GM12878 (cell line): ENCODE data around the gene MPDZ. TPM values are rescaled to one million over a fixed set of nuclear protein-coding genes. Genes with fewer than 3 reads are reported as not detected.

ENCODE experiments used
- ATAC-seq: fragments of 200-7000 bp; cut with Tn5 transposase; 3 replicates; pipeline ENCODE4 v1.9.1; 2020; ENCODE audit warnings: mild to moderate bottlenecking, moderate library complexity
- BruUV-seq: library from RNA; stranded (reverse); fragments of 400-500 nt; replicated peaks from 2 replicates; lab custom pipeline; 2021; lab: Mats Ljungman, UMichigan
- CTCF ChIA-PET: fragments of 300-600 bp; sonication (Branson Sonifier 250); formaldehyde crosslinking; extraction: SDS; loops from one replicate; lab custom pipeline; 2021; ENCODE audit warnings: inconsistent platforms; lab: Yijun Ruan, JAX
- POLR2A ChIA-PET: fragments of 350-600 bp; formaldehyde crosslinking; extraction: SDS; loops from one replicate; lab custom pipeline; 2021; ENCODE audit warnings: inconsistent platforms; lab: Charles Lee
- RAD21 ChIA-PET: fragments of 300-600 bp; sonication (Branson Sonifier 250); formaldehyde crosslinking; loops from one replicate; lab custom pipeline; 2023; ENCODE audit warnings: antibody characterized with exemption; ENCODE audit not compliant: unreplicated experiment; lab: Charles Lee
- SMC1A ChIA-PET: fragments of 300-600 bp; sonication (Branson Sonifier 250); formaldehyde crosslinking; loops from one replicate; lab custom pipeline; 2023; ENCODE audit not compliant: unreplicated experiment, uncharacterized antibody; lab: Charles Lee
- DNase-seq: peaks from one replicate; pipeline ENCODE4 v3.0.0-alpha.2; 2011; ENCODE audit warnings: low read depth, low spot score
- FAIRE-seq: peaks from 3 replicates; lab custom pipeline; 2011; peaks lifted over from hg19 to GRCh38; lab: Jason Lieb, UNC
- H2AFZ ChIP-seq: 2 replicates; pipeline ENCODE4 v1.6.0; 2011; ENCODE audit warnings: low read depth, low read length, control low read depth; ENCODE audit not compliant: control insufficient read depth
- H3K27ac ChIP-seq: 2 replicates; pipeline ENCODE4 v1.5.1; 2011; ENCODE audit warnings: control low read depth; ENCODE audit not compliant: control insufficient read depth, insufficient read depth
- H3K27me3 ChIP-seq, 2 experiments: replicated peaks in 1 of 2; 2 replicates each; pipeline versions ENCODE4 v1.6.0 to v1.6.1; 2011; ENCODE audit warnings: low read length in 1 of 2; ENCODE audit not compliant: control insufficient read depth in 2 of 2, insufficient read depth in 2 of 2
- H3K36me3 ChIP-seq, 2 experiments: 2 replicates each; pipeline ENCODE4 v1.5.1; 2011; ENCODE audit warnings: low read length in 1 of 2; ENCODE audit not compliant: control insufficient read depth in 2 of 2, insufficient read depth in 2 of 2
- H3K4me1 ChIP-seq: 2 replicates; pipeline ENCODE4 v1.6.1; 2011; ENCODE audit warnings: mild to moderate bottlenecking, low read length, moderate library complexity, mixed read lengths; ENCODE audit not compliant: control insufficient read depth, insufficient read depth
- H3K4me2 ChIP-seq: 2 replicates; pipeline ENCODE4 v1.6.0; 2011; ENCODE audit warnings: control low read depth; ENCODE audit not compliant: control insufficient read depth, insufficient read depth
- H3K4me3 ChIP-seq: fragments of 200-600 bp; sonication (generic); 2 replicates; pipeline ENCODE4 v1.5.1; 2016
- H3K79me2 ChIP-seq: 2 replicates; pipeline ENCODE4 v1.6.0; 2011; ENCODE audit warnings: low read length; ENCODE audit not compliant: control insufficient read depth, insufficient read depth
- H3K9ac ChIP-seq: 2 replicates; pipeline ENCODE4 v1.8.0; 2011; ENCODE audit warnings: low read length, control low read depth, mixed read lengths; ENCODE audit not compliant: control insufficient read depth, insufficient read depth
- H3K9me3 ChIP-seq: replicated peaks from 3 replicates; pipeline ENCODE4 v1.5.1; 2011; ENCODE audit warnings: mild to moderate bottlenecking, low read length; ENCODE audit not compliant: control insufficient read depth, insufficient read depth
- H4K20me1 ChIP-seq: 2 replicates; pipeline ENCODE4 v1.6.0; 2011; ENCODE audit not compliant: control insufficient read depth, insufficient read depth
- CBFB ChIP-seq: IDR thresholded peaks from 2 replicates; pipeline ENCODE4 v1.6.1; 2016; ENCODE audit warnings: antibody characterized with exemption, low read depth
- EZH2 ChIP-seq: IDR thresholded peaks from 2 replicates; pipeline ENCODE4 v1.6.1; 2012; ENCODE audit warnings: low read depth, mild to moderate bottlenecking, control low read depth, inconsistent platforms, low read length, borderline replicate concordance; ENCODE audit not compliant: control insufficient read depth
- IKZF1 ChIP-seq: fragments of 450-650 bp; conservative IDR thresholded peaks from 2 replicates; pipeline ENCODE4 v1.6.1; 2017; ENCODE audit warnings: antibody characterized with exemption, mild to moderate bottlenecking
- MTA2 ChIP-seq: fragments of 450-650 bp; IDR thresholded peaks from 2 replicates; pipeline ENCODE4 v1.6.1; 2016; ENCODE audit warnings: low read depth, mild to moderate bottlenecking, moderate library complexity
- PAX5 ChIP-seq: IDR thresholded peaks from 2 replicates; pipeline ENCODE4 v1.6.1; 2011; ENCODE audit warnings: low read depth, low read length, borderline replicate concordance
- PAX8 ChIP-seq: fragments of 450-650 bp; IDR thresholded peaks from 2 replicates; pipeline ENCODE4 v1.6.1; 2017; ENCODE audit warnings: mild to moderate bottlenecking, moderate library complexity
- ZNF207 ChIP-seq: fragments of 450-650 bp; IDR thresholded peaks from 2 replicates; pipeline ENCODE4 v1.6.1; 2014; ENCODE audit warnings: antibody characterized with exemption, mild to moderate bottlenecking, borderline replicate concordance
- WGBS: methylation state at CpG from one replicate; pipeline ENCODE4 v1.1.6; 2016; ENCODE audit warnings: low lambda C conversion rate; ENCODE audit not compliant: insufficient replicate concordance, insufficient coverage; ENCODE audit errors: missing lambda C conversion rate; 5-methylcytosine and 5-hydroxymethylcytosine counted together
- in situ Hi-C: fragments of 300-500 bp; cut with MboI; formaldehyde crosslinking; loops from 9 replicates; pipeline ENCODE4 v1.14.3; 2018; ENCODE audit warnings: mixed read lengths
- intact Hi-C: fragments of 100-400 bp; cut with micrococcal nuclease; formaldehyde crosslinking; loops from one replicate; pipeline ENCODE4 v1.14.2; 2022; ENCODE audit not compliant: unreplicated experiment
- polyA plus RNA-seq, 11 experiments: library from polyadenylated mRNA; depleted of rRNA in 4 of 11; unstranded in 6 of 11; stranded (reverse) in 5 of 11; fragments of >200 nt; fragmentation: Nextera tagmentation in 4 of 11; fragmentation: Illumina TruSeq in 1 of 11; extraction: Ambion mirVana in 4 of 11; extraction: Trizol in 1 of 11; gene quantifications; 1 replicate in 1 of 11; 2 replicates in 10 of 11; pipeline versions ENCODE4 v1.2.1 to v1.2.3, GENCODE V29; 2011 to 2016; ENCODE audit warnings: inconsistent platforms in 2 of 11, missing spikeins in 2 of 11, low read depth in 1 of 11
- total RNA-seq, 4 experiments: library from RNA; depleted of rRNA in 3 of 4; stranded (reverse); fragments of >200 nt in 3 of 4; fragmentation: Illumina TruSeq in 1 of 4; extraction: Trizol in 1 of 4; gene quantifications; 2 replicates each; pipeline versions ENCODE4 v1.2.1 to v1.2.3, GENCODE V29; 2013 to 2021
- TF ChIP-seq, protein P1 (sequence below): IDR thresholded peaks from 2 replicates; pipeline ENCODE4 v1.6.1; 2012; ENCODE audit warnings: low read depth, low read length, improper control_type of control experiment
- TF ChIP-seq, protein P2 (sequence below): IDR thresholded peaks from 2 replicates; pipeline ENCODE4 v1.6.1; 2011; ENCODE audit warnings: borderline replicate concordance, low read depth, mild to moderate bottlenecking, moderate library complexity, low read length; ENCODE audit not compliant: insufficient read depth, poor library complexity, severe bottlenecking
- TF ChIP-seq, protein P3 (sequence below): fragments of 450-650 bp; IDR thresholded peaks from 2 replicates; pipeline ENCODE4 v1.6.1; 2016; ENCODE audit warnings: mild to moderate bottlenecking
- TF ChIP-seq, protein P4 (sequence below): fragments of 450-650 bp; IDR thresholded peaks from 2 replicates; pipeline ENCODE4 v1.6.1; 2017; ENCODE audit warnings: antibody characterized with exemption, mild to moderate bottlenecking, moderate library complexity
- TF ChIP-seq, protein P5 (sequence below): fragments of 450-650 bp; formaldehyde crosslinking; IDR thresholded peaks from 2 replicates; pipeline ENCODE4 v1.4.0; 2022; ENCODE audit warnings: mild to moderate bottlenecking, moderate library complexity

The MPDZ gene
- total and polyA plus RNA-seq, 10 of the 15 experiments (the other 5 are each of a cell fraction or from before 2014, with no cell fraction given), result 0.36 TPM; not detected in 9

DNA sequence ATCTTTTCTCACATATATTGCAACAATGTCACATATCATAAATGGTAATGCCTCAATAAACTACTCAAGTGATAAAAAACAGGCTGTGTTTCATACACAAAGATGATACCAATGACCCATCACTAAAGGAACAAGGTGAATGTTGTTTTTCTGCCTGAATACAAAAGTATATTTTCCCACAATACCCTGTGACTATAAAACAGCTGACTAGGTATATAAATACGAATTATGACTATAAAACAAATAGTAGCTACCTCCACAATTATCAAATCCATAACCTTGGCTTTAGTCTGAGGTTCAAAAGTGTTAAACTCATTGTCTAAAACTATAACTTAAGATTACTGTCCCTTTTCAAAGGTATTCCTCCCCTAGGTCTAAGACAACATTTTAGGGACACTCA lies 58.7 kb downstream of the MPDZ start (continued):
- TF ChIP-seq, protein P1, sequence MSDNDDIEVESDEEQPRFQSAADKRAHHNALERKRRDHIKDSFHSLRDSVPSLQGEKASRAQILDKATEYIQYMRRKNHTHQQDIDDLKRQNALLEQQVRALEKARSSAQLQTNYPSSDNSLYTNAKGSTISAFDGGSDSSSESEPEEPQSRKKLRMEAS, result no peak
- TF ChIP-seq, protein P2, sequence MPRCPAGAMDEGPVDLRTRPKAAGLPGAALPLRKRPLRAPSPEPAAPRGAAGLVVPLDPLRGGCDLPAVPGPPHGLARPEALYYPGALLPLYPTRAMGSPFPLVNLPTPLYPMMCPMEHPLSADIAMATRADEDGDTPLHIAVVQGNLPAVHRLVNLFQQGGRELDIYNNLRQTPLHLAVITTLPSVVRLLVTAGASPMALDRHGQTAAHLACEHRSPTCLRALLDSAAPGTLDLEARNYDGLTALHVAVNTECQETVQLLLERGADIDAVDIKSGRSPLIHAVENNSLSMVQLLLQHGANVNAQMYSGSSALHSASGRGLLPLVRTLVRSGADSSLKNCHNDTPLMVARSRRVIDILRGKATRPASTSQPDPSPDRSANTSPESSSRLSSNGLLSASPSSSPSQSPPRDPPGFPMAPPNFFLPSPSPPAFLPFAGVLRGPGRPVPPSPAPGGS, result no peak
- TF ChIP-seq, protein P3, sequence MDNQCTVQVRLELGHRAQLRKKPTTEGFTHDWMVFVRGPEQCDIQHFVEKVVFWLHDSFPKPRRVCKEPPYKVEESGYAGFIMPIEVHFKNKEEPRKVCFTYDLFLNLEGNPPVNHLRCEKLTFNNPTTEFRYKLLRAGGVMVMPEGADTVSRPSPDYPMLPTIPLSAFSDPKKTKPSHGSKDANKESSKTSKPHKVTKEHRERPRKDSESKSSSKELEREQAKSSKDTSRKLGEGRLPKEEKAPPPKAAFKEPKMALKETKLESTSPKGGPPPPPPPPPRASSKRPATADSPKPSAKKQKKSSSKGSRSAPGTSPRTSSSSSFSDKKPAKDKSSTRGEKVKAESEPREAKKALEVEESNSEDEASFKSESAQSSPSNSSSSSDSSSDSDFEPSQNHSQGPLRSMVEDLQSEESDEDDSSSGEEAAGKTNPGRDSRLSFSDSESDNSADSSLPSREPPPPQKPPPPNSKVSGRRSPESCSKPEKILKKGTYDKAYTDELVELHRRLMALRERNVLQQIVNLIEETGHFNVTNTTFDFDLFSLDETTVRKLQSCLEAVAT, result no peak
- TF ChIP-seq PAX8, result no peak

DNA sequence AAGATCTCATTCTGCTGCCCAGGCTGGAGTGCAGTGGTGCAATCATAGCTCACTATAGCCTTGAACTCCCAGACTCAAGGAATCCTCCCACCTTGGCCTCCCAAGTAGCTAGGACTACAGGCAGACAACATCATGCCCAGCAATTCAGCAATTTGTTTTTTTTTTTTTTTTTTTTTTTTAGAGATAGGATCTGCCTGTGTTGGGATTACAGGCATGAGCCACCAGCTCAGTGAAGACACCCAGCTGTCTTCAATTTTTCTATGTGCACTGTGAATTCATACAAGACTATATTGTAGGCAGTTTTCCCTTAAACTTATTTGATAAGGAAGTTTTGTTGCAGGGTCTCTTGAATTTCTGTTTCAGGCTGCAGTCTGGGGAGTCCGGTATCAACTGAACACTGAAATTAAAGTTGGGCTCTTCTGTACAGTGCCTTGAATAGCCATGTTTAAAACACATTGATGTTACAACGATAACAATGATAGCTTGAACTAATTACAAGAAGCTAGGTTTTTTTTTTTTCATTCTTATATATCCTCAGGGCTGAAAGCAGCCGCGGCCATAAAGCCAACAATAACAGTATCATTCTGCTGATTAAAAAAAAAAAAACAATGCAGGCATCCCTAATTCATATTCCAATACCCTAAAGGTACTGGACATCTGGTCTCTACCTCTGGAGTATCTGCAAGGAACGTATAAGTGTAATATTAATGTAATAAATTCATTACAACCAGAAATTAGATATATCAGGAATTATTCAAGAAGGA lies 63.5 kb downstream of the MPDZ start:
- intact Hi-C loops (no loop called here), in situ Hi-C loops (no loop called here)
- Histone ChIP-seq H3K36me3 (no peaks in the 10 kb centered on the region), H3K79me2 (no peaks in the 10 kb centered on the region), H3K4me1 (no peaks in the 10 kb centered on the region), H3K4me2 (no peak overlapping the region), H3K4me3 (no peak overlapping the region), H3K9me3 (no peaks in the 10 kb centered on the region), H4K20me1 (no peaks in the 10 kb centered on the region), H3K9ac (no peak overlapping the region), H3K27ac (no peak overlapping the region), H2AFZ (no peak overlapping the region), H3K27me3 (no peaks in the 10 kb centered on the region)
- ChIA-PET CTCF (no interaction called here), SMC1A (no interaction called here), POLR2A (no interaction called here), RAD21 (interaction anchor here (0.6 kb wide), 1 partner anchor 1211 kb away, joined by 3 read pairs; no protein-coding TSS in a partner anchor)
- FAIRE-seq, result no peak
- no TSS peak for BruUV-seq
- 53% methylated on average over 5 of the region's 5 CpGs for WGBS
- no peak for DNase-seq
- ATAC-seq, result no peak
- TF ChIP-seq, protein P4, sequence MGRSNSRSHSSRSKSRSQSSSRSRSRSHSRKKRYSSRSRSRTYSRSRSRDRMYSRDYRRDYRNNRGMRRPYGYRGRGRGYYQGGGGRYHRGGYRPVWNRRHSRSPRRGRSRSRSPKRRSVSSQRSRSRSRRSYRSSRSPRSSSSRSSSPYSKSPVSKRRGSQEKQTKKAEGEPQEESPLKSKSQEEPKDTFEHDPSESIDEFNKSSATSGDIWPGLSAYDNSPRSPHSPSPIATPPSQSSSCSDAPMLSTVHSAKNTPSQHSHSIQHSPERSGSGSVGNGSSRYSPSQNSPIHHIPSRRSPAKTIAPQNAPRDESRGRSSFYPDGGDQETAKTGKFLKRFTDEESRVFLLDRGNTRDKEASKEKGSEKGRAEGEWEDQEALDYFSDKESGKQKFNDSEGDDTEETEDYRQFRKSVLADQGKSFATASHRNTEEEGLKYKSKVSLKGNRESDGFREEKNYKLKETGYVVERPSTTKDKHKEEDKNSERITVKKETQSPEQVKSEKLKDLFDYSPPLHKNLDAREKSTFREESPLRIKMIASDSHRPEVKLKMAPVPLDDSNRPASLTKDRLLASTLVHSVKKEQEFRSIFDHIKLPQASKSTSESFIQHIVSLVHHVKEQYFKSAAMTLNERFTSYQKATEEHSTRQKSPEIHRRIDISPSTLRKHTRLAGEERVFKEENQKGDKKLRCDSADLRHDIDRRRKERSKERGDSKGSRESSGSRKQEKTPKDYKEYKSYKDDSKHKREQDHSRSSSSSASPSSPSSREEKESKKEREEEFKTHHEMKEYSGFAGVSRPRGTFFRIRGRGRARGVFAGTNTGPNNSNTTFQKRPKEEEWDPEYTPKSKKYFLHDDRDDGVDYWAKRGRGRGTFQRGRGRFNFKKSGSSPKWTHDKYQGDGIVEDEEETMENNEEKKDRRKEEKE, result no peak
- TF ChIP-seq ZNF207 (no peak), EZH2 (no peak), CBFB (no peak), IKZF1 (no peak), PAX5 (no peak), MTA2 (no peak)
- TF ChIP-seq, protein P5, sequence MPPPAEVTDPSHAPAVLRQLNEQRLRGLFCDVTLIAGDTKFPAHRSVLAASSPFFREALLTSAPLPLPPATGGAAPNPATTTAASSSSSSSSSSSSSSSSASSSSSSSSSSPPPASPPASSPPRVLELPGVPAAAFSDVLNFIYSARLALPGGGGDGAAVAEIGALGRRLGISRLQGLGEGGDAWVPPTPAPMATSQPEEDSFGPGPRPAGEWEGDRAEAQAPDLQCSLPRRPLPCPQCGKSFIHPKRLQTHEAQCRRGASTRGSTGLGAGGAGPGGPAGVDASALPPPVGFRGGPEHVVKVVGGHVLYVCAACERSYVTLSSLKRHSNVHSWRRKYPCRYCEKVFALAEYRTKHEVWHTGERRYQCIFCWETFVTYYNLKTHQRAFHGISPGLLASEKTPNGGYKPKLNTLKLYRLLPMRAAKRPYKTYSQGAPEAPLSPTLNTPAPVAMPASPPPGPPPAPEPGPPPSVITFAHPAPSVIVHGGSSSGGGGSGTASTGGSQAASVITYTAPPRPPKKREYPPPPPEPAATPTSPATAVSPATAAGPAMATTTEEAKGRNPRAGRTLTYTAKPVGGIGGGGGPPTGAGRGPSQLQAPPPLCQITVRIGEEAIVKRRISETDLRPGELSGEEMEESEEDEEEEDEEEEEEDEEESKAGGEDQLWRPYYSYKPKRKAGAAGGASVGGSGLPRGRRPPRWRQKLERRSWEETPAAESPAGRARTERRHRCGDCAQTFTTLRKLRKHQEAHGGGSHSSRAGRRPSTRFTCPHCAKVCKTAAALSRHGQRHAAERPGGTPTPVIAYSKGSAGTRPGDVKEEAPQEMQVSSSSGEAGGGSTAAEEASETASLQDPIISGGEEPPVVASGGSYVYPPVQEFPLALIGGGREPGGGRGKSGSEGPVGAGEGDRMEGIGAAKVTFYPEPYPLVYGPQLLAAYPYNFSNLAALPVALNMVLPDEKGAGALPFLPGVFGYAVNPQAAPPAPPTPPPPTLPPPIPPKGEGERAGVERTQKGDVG (CRISPR knock-in tag), result no peak
